NT2/D1 (cell line): ENCODE measurements around the gene PGAP3.
"Not testable (repeated sequence)": the region's sequence is repeated elsewhere in the genome, so short reads cannot be mapped to it uniquely, and the experiment has no call there.

ENCODE experiments used
- DNase-seq: peaks from one replicate; pipeline ENCODE4 v3.0.0-alpha.2; 2011; ENCODE audit warnings: low read depth, low spot score
- H3K27me3 ChIP-seq: 2 replicates; pipeline ENCODE4 v1.6.0; 2011; ENCODE audit warnings: mild to moderate bottlenecking; ENCODE audit not compliant: insufficient read length, insufficient read depth
- H3K36me3 ChIP-seq: 2 replicates; pipeline ENCODE4 v1.6.1; 2011; ENCODE audit warnings: mild to moderate bottlenecking, low read length, mixed read lengths; ENCODE audit not compliant: insufficient read depth, insufficient read length
- H3K4me1 ChIP-seq: 2 replicates; pipeline ENCODE4 v1.5.1; 2011; ENCODE audit not compliant: insufficient read depth, insufficient read length
- H3K4me3 ChIP-seq: 2 replicates; pipeline ENCODE4 v1.5.1; 2011; ENCODE audit warnings: low read depth; ENCODE audit not compliant: insufficient read length
- H3K9ac ChIP-seq: 2 replicates; pipeline ENCODE4 v1.6.0; 2011; ENCODE audit warnings: low read depth; ENCODE audit not compliant: insufficient read length
- H3K9me3 ChIP-seq: 2 replicates; pipeline ENCODE4 v1.5.1; 2011; ENCODE audit warnings: mild to moderate bottlenecking, low read length; ENCODE audit not compliant: insufficient read depth
- SUZ12 ChIP-seq: IDR thresholded peaks from 2 replicates; pipeline ENCODE4 v1.6.1; 2011; ENCODE audit not compliant: insufficient read length, insufficient read depth; ENCODE audit errors: extremely low read depth
- YY1 ChIP-seq: IDR thresholded peaks from 2 replicates; pipeline ENCODE4 v1.6.1; 2011; ENCODE audit not compliant: insufficient read length, insufficient read depth
- ZNF274 ChIP-seq: IDR thresholded peaks from 2 replicates; pipeline ENCODE4 v1.6.1; 2011; ENCODE audit warnings: mild to moderate bottlenecking, low read depth, low read length

PGAP3 gene

DNA sequence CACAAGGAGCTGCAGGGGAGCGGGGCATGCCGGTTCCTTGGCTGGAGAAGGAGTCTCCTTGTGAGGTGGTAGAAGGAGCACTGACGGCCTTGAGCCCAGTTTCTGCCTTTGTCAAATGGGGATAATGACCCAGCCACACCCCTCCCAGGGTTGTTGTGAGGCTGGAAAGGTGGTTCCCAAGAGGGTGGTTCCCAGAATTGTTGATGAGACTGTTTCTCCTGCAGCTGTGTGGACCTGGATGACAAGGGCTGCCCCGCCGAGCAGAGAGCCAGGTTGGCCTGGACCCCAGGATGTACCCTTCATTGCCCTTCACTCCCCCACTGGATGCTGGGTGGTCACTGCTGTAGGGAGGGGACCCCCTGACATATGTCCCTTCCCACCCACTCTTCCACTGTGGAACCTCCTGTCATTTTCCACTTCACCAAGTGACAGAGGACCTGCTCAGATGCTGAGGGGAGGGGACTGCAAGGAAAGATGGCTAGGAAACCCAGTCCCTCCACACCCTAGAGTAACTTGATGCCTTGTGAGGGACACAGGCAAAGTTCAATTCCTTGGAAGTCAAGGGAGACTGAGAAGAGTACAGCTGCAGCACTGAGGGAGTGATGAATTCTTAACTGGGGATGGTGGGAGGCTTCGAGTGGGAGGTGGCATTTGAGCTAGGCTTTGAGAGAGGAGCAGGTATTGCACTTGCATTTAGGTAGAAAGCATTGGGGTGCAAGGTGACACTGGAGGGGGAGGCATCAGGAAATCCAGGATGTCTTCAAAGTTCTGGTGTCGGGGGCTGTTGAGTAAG lies 31.9 kb upstream of the PGAP3 start:
- Histone ChIP-seq H3K27me3 (no peaks in the 10 kb centered on the region), H3K36me3 (peaks cover 84% of the 10 kb centered on the region), H3K4me1 (peaks cover 11% of the 10 kb centered on the region), H3K9me3 (no peaks in the 10 kb centered on the region), H3K9ac (no peak overlapping the region), H3K4me3 (no peak overlapping the region)
- no peak for TF ChIP-seq SUZ12
- TF ChIP-seq ZNF274 = no peak
- no peak for DNase-seq

GRCh38 chr17:39717660-39718059 lies 29.8 kb upstream of the PGAP3 start:
- no peak for DNase-seq
- TF ChIP-seq SUZ12 = no peak
- no peaks in the 10 kb centered on the region for H3K9me3 ChIP-seq
- no peaks in the 10 kb centered on the region for H3K27me3 ChIP-seq
- peaks cover 77% of the 10 kb centered on the region for H3K36me3 ChIP-seq
- H3K4me1 ChIP-seq = peaks cover 2% of the 10 kb centered on the region
- H3K9ac ChIP-seq = no peak overlapping the region
- no peak overlapping the region for H3K4me3 ChIP-seq

DNA sequence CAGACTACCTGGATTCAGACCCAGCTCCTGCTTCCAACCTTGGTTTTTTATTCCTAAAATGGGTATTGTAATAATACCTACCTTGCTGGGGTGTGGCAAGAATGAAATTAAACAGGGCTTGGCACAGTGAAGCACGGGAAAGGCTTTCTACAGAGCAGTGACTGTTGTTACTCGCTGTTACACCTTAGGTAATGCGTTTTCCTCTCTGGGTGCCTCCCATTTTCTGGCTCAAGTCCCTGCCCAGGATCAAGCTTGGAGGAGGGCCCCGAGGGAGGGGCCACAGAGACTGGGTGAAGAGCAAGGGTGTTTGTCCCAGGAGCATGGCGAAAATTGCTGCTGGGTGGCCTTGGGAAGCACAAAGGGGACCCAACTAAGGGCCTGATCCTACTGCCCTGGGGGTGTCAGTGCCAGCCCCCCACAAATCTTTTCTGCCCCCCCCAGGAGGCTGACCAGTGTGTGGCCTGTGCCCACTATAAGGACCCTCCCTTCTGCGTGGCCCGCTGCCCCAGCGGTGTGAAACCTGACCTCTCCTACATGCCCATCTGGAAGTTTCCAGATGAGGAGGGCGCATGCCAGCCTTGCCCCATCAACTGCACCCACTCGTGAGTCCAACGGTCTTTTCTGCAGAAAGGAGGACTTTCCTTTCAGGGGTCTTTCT lies 29.2 kb upstream of the PGAP3 start:
- no peak overlapping the region for H3K4me3 ChIP-seq
- no peaks in the 10 kb centered on the region for H3K9me3 ChIP-seq
- no peak overlapping the region for H3K9ac ChIP-seq
- no peak for DNase-seq
- H3K27me3 ChIP-seq = no peaks in the 10 kb centered on the region
- H3K4me1 ChIP-seq = peaks cover 2% of the 10 kb centered on the region
- H3K36me3 ChIP-seq = peaks cover 80% of the 10 kb centered on the region
- TF ChIP-seq ZNF274 (no peak), YY1 (no peak), SUZ12 (no peak)

DNA sequence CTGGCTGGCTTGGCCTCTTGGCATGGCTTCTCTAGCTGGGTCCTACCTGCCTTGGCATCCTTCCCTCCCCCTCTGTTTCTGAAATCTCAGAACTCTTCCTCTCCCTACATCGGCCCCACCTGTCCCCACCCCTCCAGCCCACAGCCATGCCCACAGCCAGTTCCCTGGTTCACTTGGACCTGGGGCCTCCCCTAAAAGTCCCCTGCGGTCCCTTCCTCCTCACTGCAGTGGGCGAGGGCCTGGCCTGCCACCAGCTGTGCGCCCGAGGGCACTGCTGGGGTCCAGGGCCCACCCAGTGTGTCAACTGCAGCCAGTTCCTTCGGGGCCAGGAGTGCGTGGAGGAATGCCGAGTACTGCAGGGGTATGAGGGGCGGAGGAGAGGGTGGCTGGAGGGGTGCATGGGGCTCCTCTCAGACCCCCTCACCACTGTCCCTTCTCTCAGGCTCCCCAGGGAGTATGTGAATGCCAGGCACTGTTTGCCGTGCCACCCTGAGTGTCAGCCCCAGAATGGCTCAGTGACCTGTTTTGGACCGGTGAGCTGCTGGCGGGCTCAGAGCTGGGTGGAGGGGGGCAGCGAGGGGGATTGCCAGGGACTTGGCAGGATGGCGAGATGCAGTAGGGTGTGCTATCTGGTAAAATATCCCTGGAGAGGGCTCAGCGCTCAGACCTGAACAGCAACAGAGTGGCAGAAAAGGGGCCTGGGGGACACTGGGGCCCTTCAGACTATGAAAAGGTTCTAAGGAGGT lies 28.4 kb upstream of the PGAP3 start:
- Histone ChIP-seq H3K4me1 (peaks cover 2% of the 10 kb centered on the region), H3K9ac (no peak overlapping the region), H3K9me3 (no peaks in the 10 kb centered on the region), H3K27me3 (no peaks in the 10 kb centered on the region), H3K4me3 (no peak overlapping the region), H3K36me3 (peaks cover 81% of the 10 kb centered on the region)
- DNase-seq = no peak
- TF ChIP-seq SUZ12 = no peak
- TF ChIP-seq ZNF274 = no peak
- no peak for TF ChIP-seq YY1

DNA sequence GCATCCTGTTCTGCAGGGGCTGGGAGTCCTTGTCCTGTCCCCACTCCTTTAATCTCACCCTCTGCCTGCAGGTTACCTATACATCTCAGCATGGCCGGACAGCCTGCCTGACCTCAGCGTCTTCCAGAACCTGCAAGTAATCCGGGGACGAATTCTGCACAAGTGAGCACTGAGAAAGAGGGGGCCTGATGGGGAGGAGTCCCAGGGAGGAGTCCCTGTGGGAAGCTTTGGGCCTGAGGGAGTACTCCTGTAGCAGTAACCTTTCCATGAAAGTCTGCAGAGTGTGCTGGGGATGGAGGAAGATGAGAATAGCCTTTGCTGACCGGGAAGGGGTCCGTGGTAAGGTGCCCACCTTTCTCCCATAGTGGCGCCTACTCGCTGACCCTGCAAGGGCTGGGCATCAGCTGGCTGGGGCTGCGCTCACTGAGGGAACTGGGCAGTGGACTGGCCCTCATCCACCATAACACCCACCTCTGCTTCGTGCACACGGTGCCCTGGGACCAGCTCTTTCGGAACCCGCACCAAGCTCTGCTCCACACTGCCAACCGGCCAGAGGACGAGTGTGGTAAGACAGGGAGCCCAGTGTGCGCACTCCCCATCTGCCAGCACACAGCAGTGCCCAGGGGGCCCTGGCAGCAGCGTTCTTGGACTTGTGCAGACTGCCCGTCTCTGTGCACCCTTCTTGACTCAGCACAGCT lies 27.7 kb upstream of the PGAP3 start:
- no peak overlapping the region for H3K4me3 ChIP-seq
- H3K4me1 ChIP-seq = peaks cover 2% of the 10 kb centered on the region
- no peaks in the 10 kb centered on the region for H3K9me3 ChIP-seq
- H3K27me3 ChIP-seq = no peaks in the 10 kb centered on the region
- H3K36me3 ChIP-seq = peaks cover 83% of the 10 kb centered on the region
- no peak for DNase-seq
- H3K9ac ChIP-seq = no peak overlapping the region
- no peak for TF ChIP-seq YY1
- TF ChIP-seq ZNF274 = no peak
- TF ChIP-seq SUZ12 = no peak

DNA sequence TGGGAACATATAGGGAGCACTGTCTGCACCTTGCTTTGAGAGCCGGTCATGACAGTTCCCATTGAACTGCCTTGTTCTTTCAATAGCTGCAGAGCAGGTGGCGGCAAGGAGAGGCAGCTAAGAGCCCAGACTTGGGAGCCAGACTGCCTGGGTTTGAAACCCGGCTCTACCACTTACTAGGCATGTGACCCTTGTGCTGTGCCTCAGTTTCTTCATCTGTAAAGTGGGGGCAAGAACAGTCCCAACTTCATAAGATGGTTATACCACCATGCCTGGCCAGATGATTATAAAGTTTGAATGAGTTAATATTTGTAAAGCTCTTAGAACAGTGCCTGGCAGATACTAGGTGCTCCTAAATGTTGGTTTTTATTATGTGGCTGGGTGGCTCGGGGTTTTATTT lies 26.4 kb upstream of the PGAP3 start:
- no peak for DNase-seq
- no peak overlapping the region for H3K9ac ChIP-seq
- H3K27me3 ChIP-seq = no peaks in the 10 kb centered on the region
- peaks cover 84% of the 10 kb centered on the region for H3K36me3 ChIP-seq
- peaks cover 2% of the 10 kb centered on the region for H3K4me1 ChIP-seq
- no peak overlapping the region for H3K4me3 ChIP-seq
- H3K9me3 ChIP-seq = no peaks in the 10 kb centered on the region
- TF ChIP-seq ZNF274 (no peak), SUZ12 (no peak), YY1 (no peak)

- Histone ChIP-seq H3K9ac (no peak overlapping the region), H3K4me3 (no peak overlapping the region), H3K36me3 (peaks cover 83% of the 10 kb centered on the region), H3K4me1 (peaks cover 6% of the 10 kb centered on the region), H3K9me3 (no peaks in the 10 kb centered on the region), H3K27me3 (no peaks in the 10 kb centered on the region)
- TF ChIP-seq YY1 (no peak), ZNF274 (no peak), SUZ12 (no peak)
- no peak for DNase-seq
Measured at GRCh38 chr17:39711851-39712250, 24.0 kb upstream of the PGAP3 start.

GRCh38 chr17:39711071-39711470 lies 23.2 kb upstream of the PGAP3 start:
- not testable (repeated sequence) for H3K27me3 ChIP-seq, H3K9me3 ChIP-seq, H3K4me3 ChIP-seq, H3K9ac ChIP-seq, DNase-seq, H3K4me1 ChIP-seq
- peaks cover 82% of the 10 kb centered on the region for H3K36me3 ChIP-seq
